HG03575 (cell line): ENCODE results near the gene CPLANE1.
"Not testable (repeated sequence)": the region's sequence is repeated elsewhere in the genome, so short reads cannot be mapped to it uniquely, and the experiment has no call there.

Experiments
- ATAC-seq: cut with Tn5 transposase; IDR thresholded peaks from one replicate; pipeline ENCODE4 v1.9.1; 2021; ENCODE audit not compliant: unreplicated experiment, insufficient number of reproducible peaks, low FRiP score; ENCODE audit errors: extremely low read depth

CPLANE1 gene

DNA sequence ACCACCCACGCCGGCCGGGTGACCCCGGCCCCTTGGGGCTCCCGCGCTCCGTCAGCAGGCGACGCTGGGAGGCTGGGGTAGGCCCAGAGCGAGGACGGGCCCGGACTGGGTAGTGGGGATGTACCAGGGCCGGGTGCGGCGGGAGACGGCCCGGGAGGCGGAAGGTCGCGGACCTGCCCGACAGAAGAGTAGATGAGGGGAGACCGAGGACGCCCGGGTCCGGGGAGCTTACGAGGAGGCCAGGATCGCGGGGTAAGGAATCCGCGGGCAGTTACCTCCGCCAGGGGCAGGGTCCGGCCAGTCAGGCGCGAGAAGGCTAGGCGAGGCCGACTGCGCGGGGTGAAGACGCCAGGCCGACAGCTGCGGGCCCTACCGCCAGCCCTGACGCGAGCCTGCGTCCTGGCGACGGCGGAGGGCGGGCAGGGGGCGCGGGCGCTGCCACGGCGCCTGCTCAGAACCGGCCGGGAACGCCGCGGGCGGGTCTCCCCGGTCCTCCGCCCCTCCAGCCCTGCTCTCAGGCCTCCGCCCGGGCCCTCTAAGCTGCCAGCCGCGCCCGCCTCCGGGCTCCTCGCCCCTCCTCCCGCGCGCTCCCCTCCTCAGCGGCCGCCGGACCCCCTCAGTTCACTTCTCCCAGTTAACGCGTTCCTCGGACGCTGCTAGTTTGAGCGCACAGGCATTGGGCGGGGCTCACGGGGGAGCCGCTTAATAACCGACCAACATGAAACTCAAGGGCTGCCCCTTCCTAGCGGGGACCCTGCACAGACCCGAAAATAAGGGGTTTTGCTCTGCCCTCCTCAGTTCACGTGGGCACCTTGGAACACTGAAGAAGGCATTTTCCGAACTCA is at the start of gene CPLANE1:
TSS of gene CPLANE1 (minus strand) at position 407 of the 845 bp plus-strand sequence. CDS start 1,678 bp downstream, outside the sequence.
- peak; percentile 49 for ATAC-seq

DNA sequence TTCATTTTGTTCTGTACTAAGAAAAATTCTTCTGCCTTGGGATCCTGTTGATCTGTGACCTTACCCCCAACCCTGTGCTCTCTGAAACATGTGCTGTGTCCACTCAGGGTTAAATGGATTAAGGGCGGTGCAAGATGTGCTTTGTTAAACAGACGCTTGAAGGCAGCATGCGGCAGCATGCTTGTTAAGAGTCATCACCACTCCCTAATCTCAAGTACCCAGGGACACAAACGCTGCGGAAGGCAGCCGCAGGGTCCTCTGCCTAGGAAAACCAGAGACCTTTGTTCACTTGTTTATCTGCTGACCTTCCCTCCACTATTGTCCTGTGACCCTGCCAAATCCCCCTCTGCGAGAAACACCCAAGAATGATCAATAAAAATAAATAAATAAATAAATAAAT is 47.1 kb upstream of the CPLANE1 start:
- not testable (repeated sequence) for ATAC-seq

DNA sequence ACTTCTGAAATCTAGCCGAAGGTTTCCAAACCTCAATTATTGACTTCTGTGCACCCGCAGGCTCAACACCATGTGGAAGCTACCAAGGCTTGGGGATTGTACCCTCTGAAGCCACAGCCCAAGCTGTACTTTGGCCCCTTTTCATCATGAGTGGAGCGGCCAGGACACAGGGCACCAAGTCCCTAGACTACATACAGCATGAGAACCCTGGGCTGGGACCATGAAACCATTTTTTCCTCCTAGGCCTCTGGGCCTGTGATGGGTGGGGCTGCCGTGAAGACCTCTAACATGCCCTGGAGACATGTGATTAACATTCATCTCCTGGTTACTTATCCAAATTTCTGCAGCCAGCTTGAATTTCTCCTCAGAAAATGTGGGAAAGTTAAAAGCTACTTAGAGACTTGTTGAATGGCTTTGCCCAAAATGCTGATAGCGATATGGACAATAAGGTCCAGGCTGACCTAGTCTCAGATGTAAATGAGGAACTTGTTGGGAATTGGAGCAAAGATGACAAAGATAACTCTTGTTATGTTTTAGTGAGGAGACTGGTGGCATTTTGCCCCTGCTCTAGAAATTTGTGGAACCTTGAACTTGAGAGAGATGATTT is 34.1 kb upstream of the CPLANE1 start:
- no peak for ATAC-seq

DNA sequence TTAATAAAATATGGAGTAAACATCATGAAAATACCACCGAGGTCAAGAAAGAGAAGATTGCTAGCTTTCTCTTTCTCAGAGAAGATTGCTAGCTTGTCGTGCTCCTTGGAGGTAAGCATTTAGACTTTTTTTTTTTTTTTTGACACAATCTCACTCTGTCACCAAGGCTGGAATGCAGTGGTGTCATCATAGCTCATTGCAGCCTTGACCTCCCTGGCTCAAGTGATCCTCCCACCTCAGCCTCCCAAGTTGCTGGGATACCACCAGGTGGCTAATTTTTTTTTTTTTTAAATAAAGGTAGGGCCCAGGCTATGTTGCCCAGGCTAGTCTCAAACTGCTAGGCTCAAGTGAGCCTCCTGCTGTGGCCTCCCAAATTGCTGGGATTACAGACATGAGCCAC is 26.3 kb upstream of the CPLANE1 start:
- no peak for ATAC-seq

DNA sequence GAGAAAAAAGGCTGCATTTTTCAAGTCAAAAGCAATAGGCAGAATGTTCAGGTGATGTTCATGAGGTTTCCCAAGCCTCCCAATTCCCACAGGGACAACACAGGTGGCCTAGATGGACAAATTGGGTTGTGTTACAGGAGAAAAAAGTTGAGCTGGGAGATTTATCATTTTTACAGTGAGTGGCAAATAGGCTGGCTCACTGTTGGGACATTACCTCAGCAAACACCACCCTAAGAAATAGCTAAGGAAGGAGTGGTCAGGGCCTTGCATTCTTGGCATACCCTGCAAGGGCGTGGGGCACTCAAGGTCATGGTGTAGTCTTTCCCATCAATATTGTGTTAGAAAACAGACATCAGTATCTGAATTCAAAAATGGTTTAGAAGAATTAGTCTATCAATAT is 23.3 kb upstream of the CPLANE1 start:
- no peak for ATAC-seq

DNA sequence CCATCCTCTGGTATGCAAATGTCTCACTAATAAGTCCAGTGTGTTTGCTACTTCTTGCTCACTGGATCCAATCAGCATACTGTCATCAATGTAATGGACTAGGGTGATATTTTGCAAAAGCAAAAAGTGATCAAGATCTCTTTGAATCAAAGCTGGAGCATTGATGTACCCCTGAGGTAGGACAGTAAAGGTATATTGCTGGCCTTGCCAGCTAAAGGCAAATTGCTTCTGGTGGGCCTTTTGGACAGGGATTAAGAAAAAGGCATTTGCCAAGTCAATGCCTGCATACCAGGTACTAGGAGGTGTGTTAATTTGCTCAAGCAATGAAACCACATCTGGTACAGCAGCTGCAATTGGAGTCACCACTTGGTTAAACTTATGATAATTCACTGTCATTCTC is 18.9 kb upstream of the CPLANE1 start:
- ATAC-seq: not testable (repeated sequence)

DNA sequence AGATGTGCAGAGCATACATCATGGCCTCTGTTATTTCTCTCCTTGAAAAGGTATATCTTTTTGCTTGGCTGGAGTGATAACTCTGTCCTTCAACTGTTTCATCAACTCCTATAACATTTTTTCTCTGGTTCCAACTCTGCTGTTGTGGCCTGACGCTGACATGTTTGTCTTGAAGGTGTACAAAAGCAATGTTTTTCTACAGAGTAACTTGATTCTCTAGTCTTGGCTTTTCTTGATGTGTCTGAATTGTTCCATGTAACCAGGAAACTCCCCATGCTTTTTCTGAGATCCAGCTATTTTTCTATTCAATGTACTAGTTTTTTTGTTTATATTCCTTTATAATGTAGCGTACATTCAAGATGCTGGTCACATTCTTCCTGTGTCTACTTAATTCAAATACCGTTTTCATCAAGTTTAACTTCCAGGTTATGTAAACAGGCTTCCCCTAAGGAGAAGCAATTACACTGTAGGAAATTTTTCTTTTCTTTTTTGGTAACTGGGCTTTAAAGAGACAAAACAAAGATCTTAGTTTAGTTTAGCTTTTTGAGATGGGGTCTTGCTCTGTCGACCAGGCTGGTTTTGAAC is 6.7 kb upstream of the CPLANE1 start:
- no peak for ATAC-seq

DNA sequence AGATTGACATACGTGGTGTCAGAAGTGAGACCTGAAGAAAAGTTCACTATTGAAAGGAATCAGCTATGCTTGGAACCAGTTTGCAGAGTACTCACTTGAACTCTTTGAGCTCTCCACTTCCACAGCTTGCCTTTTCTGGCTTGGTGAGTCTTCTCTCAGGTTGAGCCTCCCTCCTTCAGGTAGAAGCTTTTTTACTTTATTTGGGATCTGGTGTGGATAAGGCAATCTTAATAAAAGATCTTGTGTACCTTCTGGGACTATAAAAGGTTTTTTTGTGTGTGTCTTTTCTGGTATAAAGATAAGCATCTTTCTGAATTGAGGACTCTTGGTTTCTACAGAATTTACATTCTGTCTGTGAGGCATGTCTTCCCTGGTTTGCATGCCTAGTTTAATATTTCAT is 5.4 kb upstream of the CPLANE1 start:
- ATAC-seq: no peak

DNA sequence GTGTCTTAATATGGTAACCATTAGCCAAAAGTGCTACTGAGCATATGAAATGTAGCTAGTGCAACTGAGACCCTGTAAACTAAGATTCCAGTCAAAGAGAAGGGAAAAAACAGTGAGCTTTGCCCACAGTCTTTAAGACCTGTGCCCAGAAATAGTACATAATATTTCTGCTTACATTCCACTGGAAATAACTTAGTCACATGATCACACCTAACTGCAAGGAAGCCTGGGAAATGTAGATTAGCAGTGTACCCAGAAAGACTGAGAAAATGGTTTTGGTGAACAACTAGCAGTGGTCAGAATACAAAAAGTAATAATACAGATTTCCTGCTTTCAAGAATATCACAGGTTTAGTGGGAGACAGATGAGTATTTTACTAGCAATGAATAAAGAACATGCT is 2.5 kb upstream of the CPLANE1 start:
- no peak for ATAC-seq

DNA sequence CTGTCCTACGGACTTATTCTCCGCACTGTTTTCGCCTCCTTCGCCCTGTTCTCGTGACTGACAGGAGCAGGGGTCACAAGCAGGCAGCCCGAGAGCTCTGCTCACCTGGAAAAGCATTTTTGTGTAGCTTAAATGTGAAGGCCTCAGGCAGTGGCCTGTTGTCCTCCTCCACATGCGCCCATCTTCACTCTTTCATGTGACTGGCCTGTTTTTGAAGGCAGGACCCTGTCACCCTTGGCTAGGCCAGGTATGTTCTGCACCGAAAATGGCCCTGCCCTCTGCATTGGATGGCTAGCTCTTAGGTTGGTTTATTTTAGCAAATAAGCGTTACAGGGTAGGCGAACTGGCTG is 614 bp upstream of the CPLANE1 start:
- ATAC-seq: no peak

DNA sequence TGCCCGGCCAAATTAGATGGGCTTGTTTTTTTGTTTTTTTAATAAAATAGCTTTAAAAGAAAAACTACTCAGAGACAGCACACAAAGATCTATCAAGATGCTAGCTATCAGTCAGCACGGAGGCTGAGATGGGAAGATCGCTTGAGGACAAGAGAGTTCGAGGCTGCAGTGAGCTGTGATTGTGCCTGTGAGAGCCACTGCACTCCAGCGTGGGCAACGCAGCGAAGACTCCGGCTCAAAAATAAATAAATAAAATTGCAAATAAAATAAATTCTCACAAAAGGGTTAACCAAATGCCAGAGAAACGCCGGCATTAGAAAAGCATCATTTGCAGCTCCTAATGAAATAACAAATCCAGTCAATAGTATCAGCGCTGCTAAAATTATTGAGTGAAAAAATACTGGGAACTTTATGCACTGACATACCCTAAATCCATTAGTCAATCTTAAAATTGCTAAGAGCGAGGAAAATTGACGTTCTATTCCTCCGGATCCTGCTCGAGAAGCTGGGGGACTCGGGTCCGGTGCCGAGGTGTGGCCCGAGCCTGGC is 681 bp downstream of the CPLANE1 start:
- no peak for ATAC-seq

DNA sequence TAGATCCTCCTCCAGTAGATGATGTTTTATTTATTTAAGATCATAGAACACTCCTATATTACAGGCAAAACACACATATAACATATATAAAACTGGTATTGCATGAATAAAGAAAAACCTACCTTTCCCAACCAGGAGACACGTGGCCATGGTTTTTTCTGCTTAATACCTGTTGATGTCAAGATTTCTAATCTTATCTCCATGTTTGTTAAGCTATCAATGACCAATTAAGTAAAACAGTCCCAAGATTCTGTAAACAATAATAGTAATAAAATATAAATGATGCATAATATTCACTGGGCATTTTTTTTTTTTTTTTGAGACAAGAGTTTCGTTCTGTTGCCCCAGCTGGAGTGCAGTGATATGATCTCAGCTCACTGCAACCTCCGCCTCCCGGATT is 1.7 kb downstream of the CPLANE1 start:
- ATAC-seq: no peak

DNA sequence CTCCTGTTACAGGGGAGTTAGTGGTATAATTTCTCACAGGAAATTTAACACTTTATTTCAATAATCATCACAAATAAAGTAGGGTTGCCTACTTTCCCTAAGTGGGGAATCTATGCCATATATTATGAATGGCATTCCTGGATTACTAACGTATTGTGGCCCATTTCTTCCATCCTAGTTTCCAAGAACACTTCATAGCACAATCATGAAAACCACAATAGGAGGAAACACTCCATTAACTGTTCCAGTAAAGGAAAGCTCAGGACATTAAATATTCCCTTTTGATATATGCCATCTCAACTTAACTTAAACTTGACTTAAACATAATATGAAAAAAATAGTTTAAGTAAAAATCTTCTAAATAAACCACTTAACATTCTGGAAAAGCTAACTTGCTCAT is 2.1 kb downstream of the CPLANE1 start:
- no peak for ATAC-seq

DNA sequence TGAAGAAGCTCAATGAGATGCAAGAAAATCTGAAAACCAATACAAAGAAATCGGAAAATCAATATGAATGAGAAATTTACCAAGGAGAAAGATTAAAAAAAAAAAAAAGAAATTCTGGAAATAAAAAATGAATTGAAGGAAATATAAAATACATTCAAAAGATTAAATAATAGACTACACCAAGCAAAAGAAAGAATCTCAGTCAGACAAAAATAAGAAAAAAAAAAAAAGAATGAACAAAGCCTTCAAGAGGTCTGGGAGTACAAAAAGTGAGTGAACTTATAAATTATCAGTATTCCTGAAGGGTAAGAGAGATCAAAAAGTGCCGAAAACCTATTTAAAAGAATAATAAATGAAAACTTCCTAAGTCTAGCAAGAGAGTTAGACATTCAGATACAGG is 14.9 kb downstream of the CPLANE1 start:
- ATAC-seq: no peak

DNA sequence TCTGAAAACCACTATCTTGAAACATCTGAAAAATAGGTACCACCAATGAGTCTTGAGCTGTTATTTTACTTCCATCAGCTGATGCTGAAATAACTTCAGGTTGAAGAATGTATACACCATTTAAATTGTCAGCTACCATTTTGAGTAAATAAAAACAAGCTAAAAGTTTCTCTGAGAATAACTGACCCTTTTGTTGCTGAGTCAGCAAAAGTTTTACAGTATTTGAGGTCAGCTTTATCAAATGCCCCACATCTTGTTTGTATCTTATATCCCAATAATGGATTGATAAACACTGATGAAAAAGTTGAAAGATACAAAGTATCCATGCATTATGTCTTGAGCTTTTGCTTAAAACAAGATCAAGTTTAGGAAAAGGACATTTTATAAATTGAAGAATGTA is 22.8 kb downstream of the CPLANE1 start:
- no peak for ATAC-seq

DNA sequence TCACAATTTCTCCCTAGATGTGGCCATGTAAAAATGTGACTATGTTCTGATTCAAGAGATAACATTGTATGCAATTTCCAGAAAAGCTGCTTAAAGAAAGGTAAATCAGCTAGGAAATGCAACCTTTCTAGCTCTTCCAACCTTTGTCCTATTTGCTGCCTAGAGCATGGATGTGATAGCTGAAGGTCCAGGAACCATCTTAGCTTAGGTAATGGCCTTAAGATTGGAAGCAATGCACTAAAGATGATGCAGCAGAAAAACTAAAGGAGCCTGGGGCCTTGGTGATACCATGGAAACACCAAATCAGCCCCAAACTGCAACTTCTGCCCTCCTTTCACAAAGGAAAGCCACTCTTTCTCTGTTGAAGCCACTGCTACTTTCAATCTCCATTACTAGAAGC is 27.0 kb downstream of the CPLANE1 start:
- ATAC-seq: no peak

DNA sequence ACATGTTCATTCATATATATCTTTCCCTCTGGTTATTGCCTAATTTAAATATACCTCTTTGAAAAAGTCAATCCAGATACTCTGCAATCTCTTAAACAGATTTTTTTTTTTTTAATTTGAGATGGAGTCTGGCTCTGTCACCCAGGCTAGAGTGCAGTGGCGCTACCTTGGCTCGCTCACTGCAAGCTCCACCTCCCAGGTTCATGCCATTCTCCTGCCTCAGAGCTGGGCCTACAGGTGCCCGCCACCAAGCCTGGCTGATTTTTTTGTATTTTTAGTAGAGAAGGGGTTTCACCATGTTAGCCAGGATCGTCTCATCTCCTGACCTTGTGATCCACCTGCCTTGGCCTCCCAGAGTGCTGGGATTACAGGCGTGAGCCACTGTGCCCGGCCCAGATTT is 28.8 kb downstream of the CPLANE1 start:
- ATAC-seq: not testable (repeated sequence)

DNA sequence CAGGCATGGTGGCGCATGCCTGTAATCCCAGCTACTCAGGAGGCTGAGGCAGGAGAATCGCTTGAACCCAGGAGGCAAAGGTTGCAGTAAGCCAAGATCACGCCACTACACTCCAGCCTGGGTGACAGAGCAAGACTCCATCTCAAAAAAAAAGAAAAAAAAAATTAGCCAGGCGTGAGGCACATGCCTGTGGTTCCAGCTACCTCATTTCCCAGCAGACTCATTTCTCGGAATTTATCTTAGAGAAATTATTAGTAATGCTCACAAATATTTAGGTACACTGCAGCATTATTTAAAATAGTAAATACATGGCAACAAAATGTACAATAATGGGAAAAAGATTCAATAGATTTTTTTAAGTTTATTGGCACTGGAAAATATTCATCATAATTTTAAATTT is 29.8 kb downstream of the CPLANE1 start:
- ATAC-seq: not testable (repeated sequence)

DNA sequence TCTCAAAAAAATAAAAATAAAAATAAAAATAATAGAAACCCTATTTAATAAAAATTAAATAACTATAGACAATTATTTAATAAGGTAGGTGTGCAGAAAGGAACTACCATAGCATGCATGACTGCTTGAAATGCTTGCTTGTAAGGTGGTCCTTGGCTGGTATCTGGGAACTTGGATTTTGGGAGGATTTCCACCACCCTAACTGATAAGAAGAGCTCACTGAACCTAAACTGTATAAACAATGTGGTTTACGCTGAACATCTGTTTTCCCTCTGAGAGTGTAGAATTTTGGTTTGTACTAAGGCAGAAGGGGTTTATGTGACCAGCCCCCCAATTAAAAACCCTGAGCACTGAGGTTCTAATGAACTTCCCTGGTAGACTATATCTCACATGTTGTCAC is 31.2 kb downstream of the CPLANE1 start:
- ATAC-seq: no peak

DNA sequence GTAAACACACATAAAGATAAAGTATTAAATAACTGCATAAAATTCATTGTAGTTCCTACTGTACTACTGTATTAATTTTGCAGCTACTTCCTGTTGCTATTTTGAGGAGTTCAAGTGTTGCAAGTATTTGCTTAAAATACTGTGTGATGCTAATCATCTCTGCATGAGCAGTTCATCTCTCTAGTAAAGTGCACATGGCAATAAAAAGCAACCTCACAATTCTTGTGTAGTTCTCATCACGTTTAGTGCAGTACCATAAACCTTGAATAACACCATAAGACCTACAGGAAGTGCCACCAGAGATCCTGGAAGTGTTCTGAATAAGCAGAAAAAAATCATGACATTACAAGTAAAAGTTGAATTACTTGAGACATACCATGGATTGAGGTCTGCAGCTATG is 34.6 kb downstream of the CPLANE1 start:
- no peak for ATAC-seq
